HS-27A (cell line): ENCODE data around the gene RABGAP1L.
"Not testable (repeated sequence)": the region's sequence is repeated elsewhere in the genome, so short reads cannot be mapped to it uniquely, and the experiment has no call there.

Experiments
- DNase-seq: peaks from one replicate; pipeline ENCODE4 v3.0.0-alpha.2; 2012; ENCODE audit warnings: low read depth, missing footprints

RABGAP1L gene

GRCh38 chr1:174663358-174663757 lies 504.0 kb downstream of the RABGAP1L start:
- no peak for DNase-seq

- no peak for DNase-seq
Measured at GRCh38 chr1:174666248-174666647, 506.9 kb downstream of the RABGAP1L start.

- DNase-seq: no peak
Measured at GRCh38 chr1:174671826-174672225, 512.5 kb downstream of the RABGAP1L start.

GRCh38 chr1:174676856-174677255 lies 517.5 kb downstream of the RABGAP1L start:
- no peak for DNase-seq

GRCh38 chr1:174678657-174679056 lies 519.3 kb downstream of the RABGAP1L start:
- no peak for DNase-seq

- no peak for DNase-seq
Measured at GRCh38 chr1:174680101-174680500, 520.8 kb downstream of the RABGAP1L start.

- no peak for DNase-seq
Measured at GRCh38 chr1:174682419-174683008, 523.2 kb downstream of the RABGAP1L start.

GRCh38 chr1:174686213-174686612 lies 526.9 kb downstream of the RABGAP1L start:
- no peak for DNase-seq

- DNase-seq: no peak
Measured at GRCh38 chr1:174689524-174689923, 530.2 kb downstream of the RABGAP1L start.

- no peak for DNase-seq
Measured at GRCh38 chr1:174690266-174690665, 530.9 kb downstream of the RABGAP1L start.

- no peak for DNase-seq
Measured at GRCh38 chr1:174692313-174692712, 533.0 kb downstream of the RABGAP1L start.

GRCh38 chr1:174693085-174693484 lies 533.8 kb downstream of the RABGAP1L start:
- no peak for DNase-seq

GRCh38 chr1:174693539-174693938 lies 534.2 kb downstream of the RABGAP1L start:
- not testable (repeated sequence) for DNase-seq

GRCh38 chr1:174696026-174696821 lies 536.9 kb downstream of the RABGAP1L start:
- DNase-seq: no peak

GRCh38 chr1:174700314-174700713 lies 541.0 kb downstream of the RABGAP1L start:
- no peak for DNase-seq

- no peak for DNase-seq
Measured at GRCh38 chr1:174700775-174701174, 541.5 kb downstream of the RABGAP1L start.

GRCh38 chr1:174701565-174701964 lies 542.2 kb downstream of the RABGAP1L start:
- DNase-seq: no peak

- no peak for DNase-seq
Measured at GRCh38 chr1:174702011-174702410, 542.7 kb downstream of the RABGAP1L start.

GRCh38 chr1:174703309-174703708 lies 544.0 kb downstream of the RABGAP1L start:
- DNase-seq: no peak

- DNase-seq: no peak
Measured at GRCh38 chr1:174704300-174704699, 545.0 kb downstream of the RABGAP1L start.

- DNase-seq: no peak
Measured at GRCh38 chr1:174710868-174711845, 551.8 kb downstream of the RABGAP1L start.

GRCh38 chr1:174711848-174712247 lies 552.5 kb downstream of the RABGAP1L start:
- DNase-seq: not testable (repeated sequence)
